DND-41 (cell line): ENCODE results near the gene ARRB2.

ENCODE experiments used
- ATAC-seq: fragments of 200-7000 bp; cut with Tn5 transposase; 3 replicates; pipeline ENCODE4 v1.9.1; 2021; ENCODE audit warnings: low read depth; ENCODE audit not compliant: insufficient read depth
- DNase-seq: peaks from one replicate; pipeline ENCODE4 v3.0.0-alpha.2; 2020
- H2AFZ ChIP-seq: 2 replicates; pipeline ENCODE4 v1.6.0; 2012; ENCODE audit warnings: low read depth, low read length
- H3K27ac ChIP-seq: 2 replicates; pipeline ENCODE4 v1.5.1; 2012; ENCODE audit warnings: low read length, inconsistent platforms
- H3K27me3 ChIP-seq: fragments of 200-600 bp; sonication (generic); 2 replicates; pipeline ENCODE4 v1.6.0; 2012; ENCODE audit warnings: low read length, mild to moderate bottlenecking, inconsistent platforms; ENCODE audit not compliant: insufficient read depth, poor library complexity
- H3K36me3 ChIP-seq: 2 replicates; pipeline ENCODE4 v1.5.1; 2012; ENCODE audit warnings: low read length, inconsistent platforms; ENCODE audit not compliant: insufficient read depth
- H3K4me1 ChIP-seq: 2 replicates; pipeline ENCODE4 v1.5.1; 2012; ENCODE audit warnings: mild to moderate bottlenecking, low read length; ENCODE audit not compliant: insufficient read depth
- H3K4me2 ChIP-seq: 2 replicates; pipeline ENCODE4 v1.6.0; 2012; ENCODE audit warnings: mild to moderate bottlenecking, moderate library complexity, low read length, inconsistent platforms; ENCODE audit not compliant: insufficient read depth
- H3K4me3 ChIP-seq, 2 experiments: fragments of 200-600 bp in 1 of 2; shearing (Covaris generic) in 1 of 2; 2 replicates each; pipeline ENCODE4 v1.5.1; 2012 to 2016; ENCODE audit warnings: inconsistent platforms in 2 of 2, low read length in 2 of 2, mild to moderate bottlenecking in 2 of 2, low read depth in 1 of 2, moderate library complexity in 1 of 2
- H3K79me2 ChIP-seq: 2 replicates; pipeline ENCODE4 v1.6.0; 2012; ENCODE audit warnings: low read length, inconsistent platforms; ENCODE audit not compliant: insufficient read depth
- H3K9ac ChIP-seq: 2 replicates; pipeline ENCODE4 v1.6.0; 2012; ENCODE audit warnings: low read depth, mild to moderate bottlenecking, inconsistent platforms, low read length, moderate library complexity
- H3K9me3 ChIP-seq: 2 replicates; pipeline ENCODE4 v1.5.1; 2012; ENCODE audit warnings: low read length, moderate library complexity, mild to moderate bottlenecking, inconsistent platforms; ENCODE audit not compliant: insufficient read depth, severe bottlenecking
- H4K20me1 ChIP-seq: 2 replicates; pipeline ENCODE4 v1.6.0; 2012; ENCODE audit warnings: low read length; ENCODE audit not compliant: insufficient read depth
- EZH2 ChIP-seq: IDR thresholded peaks from 3 replicates; pipeline ENCODE4 v1.6.1; 2012; ENCODE audit warnings: borderline replicate concordance, low read depth, mild to moderate bottlenecking, moderate library complexity, low read length, inconsistent platforms; ENCODE audit not compliant: severe bottlenecking
- TF ChIP-seq, protein P1 (sequence below): IDR thresholded peaks from 2 replicates; pipeline ENCODE4 v1.5.1; 2012; ENCODE audit warnings: borderline replicate concordance, low read length, moderate library complexity, mild to moderate bottlenecking; ENCODE audit not compliant: poor library complexity, severe bottlenecking; ENCODE audit errors: extremely low read depth

ARRB2 gene

DNA sequence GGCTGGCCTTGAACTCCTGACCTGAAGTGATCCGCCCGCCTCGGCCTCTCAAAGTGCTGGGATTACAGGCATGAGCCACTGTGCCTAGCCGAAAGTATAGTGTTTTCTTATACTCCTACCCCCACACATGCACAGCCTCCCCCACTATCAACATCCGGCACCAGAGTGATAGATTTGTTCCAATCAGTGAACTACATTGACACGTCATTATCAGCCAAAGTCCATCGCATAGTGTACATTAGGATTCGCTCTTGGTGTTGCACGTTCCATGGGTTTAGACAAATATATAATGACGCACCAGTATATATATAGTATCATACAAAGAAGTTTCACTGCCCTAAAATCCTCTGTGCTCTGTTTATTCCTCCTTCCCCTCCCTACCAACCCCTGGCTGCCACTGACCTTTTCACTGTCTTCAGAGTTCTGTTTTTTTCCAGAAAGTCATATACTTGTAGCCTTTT, 49.4 kb downstream of the ARRB2 start:
- Histone ChIP-seq H4K20me1 (no peaks in the 10 kb centered on the region), H3K79me2 (no peaks in the 10 kb centered on the region), H3K4me1 (no peaks in the 10 kb centered on the region), H3K9me3 (no peaks in the 10 kb centered on the region), H3K4me3 (no peak overlapping the region), H3K27ac (no peak overlapping the region), H3K36me3 (no peaks in the 10 kb centered on the region), H3K4me2 (no peak overlapping the region), H3K9ac (no peak overlapping the region), H2AFZ (no peak overlapping the region), H3K27me3 (no peaks in the 10 kb centered on the region)
- ATAC-seq = no peak
- no peak for DNase-seq
- TF ChIP-seq EZH2 = no peak
- TF ChIP-seq, protein P1, sequence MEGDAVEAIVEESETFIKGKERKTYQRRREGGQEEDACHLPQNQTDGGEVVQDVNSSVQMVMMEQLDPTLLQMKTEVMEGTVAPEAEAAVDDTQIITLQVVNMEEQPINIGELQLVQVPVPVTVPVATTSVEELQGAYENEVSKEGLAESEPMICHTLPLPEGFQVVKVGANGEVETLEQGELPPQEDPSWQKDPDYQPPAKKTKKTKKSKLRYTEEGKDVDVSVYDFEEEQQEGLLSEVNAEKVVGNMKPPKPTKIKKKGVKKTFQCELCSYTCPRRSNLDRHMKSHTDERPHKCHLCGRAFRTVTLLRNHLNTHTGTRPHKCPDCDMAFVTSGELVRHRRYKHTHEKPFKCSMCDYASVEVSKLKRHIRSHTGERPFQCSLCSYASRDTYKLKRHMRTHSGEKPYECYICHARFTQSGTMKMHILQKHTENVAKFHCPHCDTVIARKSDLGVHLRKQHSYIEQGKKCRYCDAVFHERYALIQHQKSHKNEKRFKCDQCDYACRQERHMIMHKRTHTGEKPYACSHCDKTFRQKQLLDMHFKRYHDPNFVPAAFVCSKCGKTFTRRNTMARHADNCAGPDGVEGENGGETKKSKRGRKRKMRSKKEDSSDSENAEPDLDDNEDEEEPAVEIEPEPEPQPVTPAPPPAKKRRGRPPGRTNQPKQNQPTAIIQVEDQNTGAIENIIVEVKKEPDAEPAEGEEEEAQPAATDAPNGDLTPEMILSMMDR = no peak

DNA sequence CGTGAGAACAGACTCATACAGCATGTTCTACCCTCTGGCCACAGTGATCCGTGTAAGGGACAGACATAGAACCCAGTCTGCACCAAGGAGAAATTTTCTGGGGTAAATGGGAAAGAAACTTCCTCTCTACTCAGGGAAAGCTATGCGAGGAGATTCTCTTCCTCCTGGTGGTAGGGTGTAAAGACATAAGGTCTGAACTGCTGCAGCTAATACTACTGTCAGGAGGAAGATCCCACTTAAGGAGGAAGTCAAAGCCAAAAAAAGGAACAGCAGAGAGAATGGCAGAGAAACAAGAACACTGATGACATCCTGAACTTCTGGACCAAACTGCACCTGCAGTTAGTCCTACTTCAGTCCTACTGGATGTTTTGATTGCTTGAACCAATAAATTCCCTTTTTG, 54.2 kb downstream of the ARRB2 start:
- ATAC-seq (no peak), DNase-seq (no peak)
- H3K79me2 ChIP-seq = no peaks in the 10 kb centered on the region
- H3K4me2 ChIP-seq = no peak overlapping the region
- no peak overlapping the region for H3K27ac ChIP-seq
- TF ChIP-seq, protein P1 = no peak
- no peak for TF ChIP-seq EZH2
- no peaks in the 10 kb centered on the region for H3K27me3 ChIP-seq
- H2AFZ ChIP-seq = no peak overlapping the region
- H3K9me3 ChIP-seq = no peaks in the 10 kb centered on the region
- no peaks in the 10 kb centered on the region for H4K20me1 ChIP-seq
- no peak overlapping the region for H3K4me3 ChIP-seq
- no peaks in the 10 kb centered on the region for H3K4me1 ChIP-seq
- H3K36me3 ChIP-seq = no peaks in the 10 kb centered on the region
- no peak overlapping the region for H3K9ac ChIP-seq

DNA sequence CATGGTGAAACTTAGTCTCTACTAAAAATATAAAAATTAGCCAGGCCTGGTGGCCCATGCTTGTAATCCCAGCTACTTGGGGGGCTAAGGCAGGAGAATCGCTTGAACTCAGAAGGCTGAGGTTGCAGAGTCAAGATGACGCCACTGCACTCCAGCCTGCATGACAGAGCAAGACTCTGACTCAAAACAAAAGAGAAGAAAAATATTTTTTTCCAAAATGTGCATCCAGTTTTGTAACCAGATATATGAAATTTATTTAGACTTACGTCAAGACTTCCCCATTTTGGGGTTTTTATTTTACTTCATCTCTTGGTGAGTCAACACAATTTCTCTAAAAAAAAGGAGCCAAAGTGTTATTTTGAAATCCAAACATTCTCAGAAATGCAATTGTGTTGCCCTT, 55.8 kb downstream of the ARRB2 start:
- no peaks in the 10 kb centered on the region for H3K9me3 ChIP-seq
- H3K4me3 ChIP-seq = no peak overlapping the region
- H4K20me1 ChIP-seq = no peaks in the 10 kb centered on the region
- no peaks in the 10 kb centered on the region for H3K27me3 ChIP-seq
- no peaks in the 10 kb centered on the region for H3K4me1 ChIP-seq
- TF ChIP-seq, protein P1 = no peak
- no peak for TF ChIP-seq EZH2
- H3K36me3 ChIP-seq = no peaks in the 10 kb centered on the region
- H2AFZ ChIP-seq = no peak overlapping the region
- no peak overlapping the region for H3K27ac ChIP-seq
- no peak overlapping the region for H3K9ac ChIP-seq
- H3K79me2 ChIP-seq = no peaks in the 10 kb centered on the region
- DNase-seq = no peak
- H3K4me2 ChIP-seq = no peak overlapping the region
- no peak for ATAC-seq

DNA sequence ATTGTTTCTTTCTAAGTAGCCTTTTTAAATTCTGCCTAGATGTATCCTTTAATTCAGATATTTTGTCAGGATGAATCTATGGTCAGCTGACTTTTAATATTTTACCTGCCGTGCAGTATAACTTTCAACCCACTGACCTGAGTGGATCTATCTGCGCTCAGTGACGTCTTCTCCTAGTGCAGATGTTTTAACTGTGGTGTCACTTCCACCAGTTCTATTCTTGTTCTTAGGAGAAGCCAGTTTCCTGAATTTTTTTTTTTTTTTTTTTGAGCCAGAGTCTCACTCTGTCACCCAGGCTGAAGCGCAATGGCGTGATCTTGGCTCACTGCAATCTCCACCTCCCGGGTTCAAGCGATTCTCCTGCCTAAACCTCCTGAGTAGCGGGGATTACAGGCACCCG, 56.3 kb downstream of the ARRB2 start:
- H3K4me1 ChIP-seq = no peaks in the 10 kb centered on the region
- H3K9ac ChIP-seq = no peak overlapping the region
- no peaks in the 10 kb centered on the region for H3K27me3 ChIP-seq
- ATAC-seq (no peak), DNase-seq (no peak)
- H3K4me3 ChIP-seq = no peak overlapping the region
- H3K9me3 ChIP-seq = no peaks in the 10 kb centered on the region
- no peak overlapping the region for H3K4me2 ChIP-seq
- H3K79me2 ChIP-seq = no peaks in the 10 kb centered on the region
- no peak overlapping the region for H2AFZ ChIP-seq
- TF ChIP-seq, protein P1 = no peak
- TF ChIP-seq EZH2 = no peak
- H3K36me3 ChIP-seq = no peaks in the 10 kb centered on the region
- H3K27ac ChIP-seq = no peak overlapping the region
- H4K20me1 ChIP-seq = no peaks in the 10 kb centered on the region
